Kidney (tissue), 14 donors: ENCODE data around the gene TANGO2. TPM values are rescaled to one million over a fixed set of nuclear protein-coding genes. Genes with fewer than 3 reads are reported as not detected.

Experiments
- DNase-seq, 5 donors: peaks; one replicate each; pipeline ENCODE4 v3.0.0-alpha.2; 2013 to 2020
- FAIRE-seq: peaks from 2 replicates; lab custom pipeline; 2012; peaks lifted over from hg19 to GRCh38; lab: Jason Lieb, UNC
- H3K27ac ChIP-seq, 2 donors: one replicate each; pipeline ENCODE4 v1.7.0; 2013; ENCODE audit warnings: low read depth in 2 of 2, low read length in 2 of 2, inconsistent platforms in 1 of 2
- H3K27me3 ChIP-seq: one replicate; pipeline ENCODE4 v1.7.1; 2013; ENCODE audit warnings: low read length, inconsistent platforms; ENCODE audit not compliant: control insufficient read depth, insufficient read depth
- H3K36me3 ChIP-seq, 3 donors: one replicate each; pipeline versions ENCODE4 v1.7.0 to v1.7.1; 2013; ENCODE audit warnings: low read length in 3 of 3, control low read depth in 1 of 3, inconsistent platforms in 1 of 3; ENCODE audit not compliant: insufficient read depth in 3 of 3, control insufficient read depth in 2 of 3
- H3K4me1 ChIP-seq, 3 donors: one replicate each; pipeline versions ENCODE4 v1.7.0 to v1.7.1; 2013; ENCODE audit warnings: low read length in 3 of 3, inconsistent platforms in 1 of 3, low read depth in 1 of 3; ENCODE audit not compliant: control insufficient read depth in 2 of 3, insufficient read depth in 2 of 3
- H3K4me3 ChIP-seq, 3 donors: one replicate each; pipeline versions ENCODE4 v1.7.0 to v1.8.1; 2013; ENCODE audit warnings: low read length in 3 of 3, control low read depth in 1 of 3, inconsistent platforms in 1 of 3
- H3K9ac ChIP-seq, 3 donors: one replicate each; pipeline versions ENCODE4 v1.7.0 to v1.7.1; 2013; ENCODE audit warnings: low read length in 3 of 3, control low read depth in 1 of 3, inconsistent platforms in 1 of 3
- H3K9me3 ChIP-seq, 3 donors: one replicate each; pipeline versions ENCODE4 v1.7.0 to v1.7.1; 2013; ENCODE audit warnings: low read length in 3 of 3, control low read depth in 1 of 3, inconsistent platforms in 1 of 3; ENCODE audit not compliant: control insufficient read depth in 2 of 3, insufficient read depth in 1 of 3
- intact Hi-C: fragments of 100-400 bp; cut with DNase I; formaldehyde crosslinking; loops from one replicate; pipeline ENCODE4 v1.11.1; 2022
- polyA plus RNA-seq: library from polyadenylated mRNA; stranded (reverse); fragments of 350-450 nt; fragmentation: Illumina TruSeq; extraction: RNeasy Lipid Tissue Mini Kit (QIAGEN cat#74804); gene quantifications from one replicate; pipeline ENCODE4 v1.2.3, GENCODE V29; 2014; ENCODE audit warnings: low read depth, low replicate concordance; ENCODE audit not compliant: insufficient read depth
- total RNA-seq: library from RNA; stranded (reverse); fragmentation: NEBNext Ultra II Directional; extraction: Animal tissue kit (Norgen Biotek cat#: 25700); gene quantifications from one replicate; pipeline ENCODE4 v1.2.1, GENCODE V29; 2021
- TF ChIP-seq, protein P1 (sequence below): IDR thresholded peaks from 3 replicates; pipeline ENCODE4 v1.5.1; 2012; ENCODE audit warnings: mild to moderate bottlenecking, moderate library complexity, borderline replicate concordance; ENCODE audit not compliant: insufficient read depth; ENCODE audit errors: extremely low read depth
- donor health status: control.
- donor health status: control.
- donor health status: control.
- donor health status: control.
- donor health status: control.
- donor health status: DM: yes; HTN: yes; CAD: no.
- donor health status: Normal renal cell carcinoma (clear cell type).

The TANGO2 gene
- total and polyA plus RNA-seq, 2 donors from 2014 or later = 27.7 to 37.3 TPM

DNA sequence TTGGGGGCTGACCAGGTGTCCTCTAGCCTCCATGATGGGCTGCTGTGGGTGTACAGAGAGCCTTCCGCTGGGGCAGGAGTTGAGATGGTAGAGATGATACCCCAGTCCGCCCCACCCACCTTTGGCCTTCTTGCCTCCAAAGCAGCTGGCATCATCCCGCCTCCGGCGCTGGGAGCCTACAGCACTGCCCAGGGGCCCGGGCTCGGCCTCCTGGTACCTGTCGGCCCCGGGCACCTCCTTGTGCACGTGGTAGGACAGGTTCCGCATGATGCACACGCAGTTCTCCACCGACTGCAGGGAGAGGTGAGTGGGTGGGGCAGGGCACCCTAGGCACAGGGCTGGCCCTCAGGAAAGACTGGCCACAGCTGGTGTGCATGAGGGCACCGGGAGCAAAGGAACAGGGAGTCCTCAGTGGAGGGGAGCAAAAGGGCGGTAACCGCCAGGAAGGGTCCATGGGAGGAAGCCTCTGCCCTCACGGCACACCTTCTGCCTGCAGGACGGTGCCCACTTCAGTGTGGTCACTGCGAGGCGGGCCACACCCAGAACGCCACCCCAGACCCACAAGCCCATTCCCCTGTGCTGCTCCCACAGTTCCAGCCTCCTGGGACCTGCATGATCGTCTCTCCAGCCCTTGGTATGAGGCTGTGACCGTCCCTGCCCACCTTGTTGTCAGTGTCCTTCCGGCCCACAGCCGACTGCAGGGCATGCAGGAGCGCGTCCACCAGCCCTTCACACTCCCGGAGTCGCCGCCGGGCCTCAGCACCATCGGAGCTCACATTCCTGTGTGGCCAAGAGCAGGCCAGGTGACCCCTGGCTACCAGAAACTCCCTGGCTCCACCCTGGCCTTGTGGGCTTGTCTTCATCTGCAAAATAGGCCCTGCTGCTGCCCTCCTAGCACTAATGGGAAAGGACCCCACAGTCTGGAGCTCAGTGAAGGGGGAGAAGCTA lies 43.3 kb upstream of the TANGO2 start:
- H3K27ac ChIP-seq = no peak overlapping the region
- intact Hi-C loops = loop anchor here (5.0 kb wide), 1 partner anchor 35 kb away; no protein-coding TSS in a partner anchor
- peaks cover 0 to 6% (median 2%) of the 10 kb centered on the region in 3 donors for H3K36me3 ChIP-seq
- no peaks in the 10 kb centered on the region for H3K4me1 ChIP-seq
- DNase-seq = no peak
- no peaks in the 10 kb centered on the region for H3K9me3 ChIP-seq
- no peaks in the 10 kb centered on the region for H3K27me3 ChIP-seq
- H3K9ac ChIP-seq = no peak overlapping the region
- FAIRE-seq = no peak
- no peak overlapping the region for H3K4me3 ChIP-seq
- TF ChIP-seq, protein P1, sequence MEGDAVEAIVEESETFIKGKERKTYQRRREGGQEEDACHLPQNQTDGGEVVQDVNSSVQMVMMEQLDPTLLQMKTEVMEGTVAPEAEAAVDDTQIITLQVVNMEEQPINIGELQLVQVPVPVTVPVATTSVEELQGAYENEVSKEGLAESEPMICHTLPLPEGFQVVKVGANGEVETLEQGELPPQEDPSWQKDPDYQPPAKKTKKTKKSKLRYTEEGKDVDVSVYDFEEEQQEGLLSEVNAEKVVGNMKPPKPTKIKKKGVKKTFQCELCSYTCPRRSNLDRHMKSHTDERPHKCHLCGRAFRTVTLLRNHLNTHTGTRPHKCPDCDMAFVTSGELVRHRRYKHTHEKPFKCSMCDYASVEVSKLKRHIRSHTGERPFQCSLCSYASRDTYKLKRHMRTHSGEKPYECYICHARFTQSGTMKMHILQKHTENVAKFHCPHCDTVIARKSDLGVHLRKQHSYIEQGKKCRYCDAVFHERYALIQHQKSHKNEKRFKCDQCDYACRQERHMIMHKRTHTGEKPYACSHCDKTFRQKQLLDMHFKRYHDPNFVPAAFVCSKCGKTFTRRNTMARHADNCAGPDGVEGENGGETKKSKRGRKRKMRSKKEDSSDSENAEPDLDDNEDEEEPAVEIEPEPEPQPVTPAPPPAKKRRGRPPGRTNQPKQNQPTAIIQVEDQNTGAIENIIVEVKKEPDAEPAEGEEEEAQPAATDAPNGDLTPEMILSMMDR = no peak

DNA sequence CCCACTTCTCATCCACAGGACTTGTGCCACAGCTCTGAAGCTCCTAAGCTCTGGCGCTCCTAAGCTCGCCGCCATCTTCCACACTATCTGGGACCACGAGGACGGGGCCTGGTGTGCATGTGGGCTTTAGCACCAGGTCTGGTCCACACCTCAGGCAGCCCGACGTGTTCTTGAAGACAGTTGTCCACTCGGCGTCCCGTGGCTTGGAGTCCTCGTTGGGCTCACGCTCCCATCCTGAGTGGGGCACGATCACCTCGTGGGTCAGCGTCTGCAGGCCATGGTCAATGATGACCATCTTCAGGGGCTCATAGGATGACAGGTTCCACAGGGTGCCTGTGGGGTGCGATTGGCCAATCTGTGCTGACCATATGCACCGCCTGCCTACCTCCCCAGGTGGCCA lies 42.2 kb upstream of the TANGO2 start:
- Histone ChIP-seq H3K27ac (no peak overlapping the region), H3K4me1 (peaks cover 0 to 2% (median 0%) of the 10 kb centered on the region in 3 donors), H3K4me3 (no peak overlapping the region), H3K36me3 (peaks cover 0 to 6% (median 2%) of the 10 kb centered on the region in 3 donors), H3K27me3 (no peaks in the 10 kb centered on the region), H3K9me3 (no peaks in the 10 kb centered on the region), H3K9ac (no peak overlapping the region)
- TF ChIP-seq, protein P1 = no peak
- DNase-seq (no peak), FAIRE-seq (no peak)
- intact Hi-C loops = loop anchor here (5.0 kb wide), 1 partner anchor 34 kb away; no protein-coding TSS in a partner anchor

DNA sequence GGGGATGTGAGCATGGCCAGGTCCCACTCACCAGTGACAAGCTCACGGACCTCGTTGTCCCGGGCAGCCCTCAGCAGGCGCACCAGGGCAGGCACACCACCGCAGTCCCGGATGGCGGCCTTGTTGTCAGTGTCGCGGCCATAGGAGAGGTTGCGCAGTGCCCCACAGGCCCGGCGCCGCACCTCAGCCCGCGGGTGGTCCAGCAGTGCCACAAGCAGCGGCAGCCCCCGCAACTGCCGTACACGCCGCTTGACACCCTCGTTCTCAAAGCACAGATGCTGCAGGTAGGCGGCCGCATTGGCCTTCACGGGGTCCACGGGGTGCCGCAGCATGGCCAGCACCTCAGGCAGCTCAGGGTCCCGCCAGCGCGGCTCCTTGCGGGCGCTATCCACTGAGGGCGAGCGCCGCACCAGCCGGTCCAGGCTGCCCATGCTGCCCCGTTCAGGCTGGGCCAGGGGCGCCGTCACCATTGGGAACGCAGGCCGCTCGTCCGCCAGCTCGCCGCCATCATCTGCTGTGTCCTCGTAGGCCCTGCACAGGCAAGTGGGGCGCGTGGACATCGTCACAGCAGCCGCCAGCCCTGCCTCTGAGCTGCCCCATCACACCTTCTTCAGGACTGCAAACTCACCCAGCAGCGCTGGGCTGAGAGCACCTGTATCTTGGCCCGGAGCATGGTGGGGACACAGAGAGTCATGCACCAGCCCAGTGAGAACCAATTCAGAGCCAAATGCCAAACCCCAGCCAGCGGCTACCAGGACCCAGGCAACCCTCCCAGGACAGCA lies 41.0 kb upstream of the TANGO2 start:
- FAIRE-seq (no peak), DNase-seq (peak in 1 of 5 donors; percentile 77)
- H3K27me3 ChIP-seq = no peaks in the 10 kb centered on the region
- H3K4me3 ChIP-seq = no peak overlapping the region
- peaks cover 0 to 8% (median 0%) of the 10 kb centered on the region in 3 donors for H3K4me1 ChIP-seq
- H3K9ac ChIP-seq = no peak overlapping the region
- H3K36me3 ChIP-seq = peaks cover 0 to 6% (median 2%) of the 10 kb centered on the region in 3 donors
- intact Hi-C loops = loop anchor here (5.0 kb wide), 1 partner anchor 32 kb away; no protein-coding TSS in a partner anchor
- H3K9me3 ChIP-seq = no peaks in the 10 kb centered on the region
- H3K27ac ChIP-seq = no peak overlapping the region
- TF ChIP-seq, protein P1 = no peak
